ENCODE results near the gene ADAMTS4.
"Not testable (repeated sequence)": the region's sequence is repeated elsewhere in the genome, so short reads cannot be mapped to it uniquely, and the experiment has no call there.

ADAMTS4 gene

DNA sequence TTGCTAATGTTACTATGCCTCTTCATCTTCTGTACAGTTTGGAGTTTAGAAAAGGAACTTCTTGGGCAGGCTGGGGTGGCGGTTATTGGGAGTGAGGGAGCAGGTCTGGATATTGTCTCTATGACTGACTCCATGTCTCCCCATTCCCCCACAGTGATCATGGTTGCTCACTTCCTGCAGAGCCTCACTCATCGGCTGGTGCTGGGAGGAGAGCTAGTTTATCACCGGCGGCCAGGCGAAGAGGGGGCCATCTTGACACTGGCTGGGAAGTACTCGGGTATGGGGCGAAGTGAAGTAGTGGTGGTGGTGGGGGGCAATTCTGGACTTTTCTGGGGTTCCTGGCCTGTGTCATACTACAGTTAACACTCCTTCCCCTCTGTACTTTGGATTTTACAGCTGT is 29.2 kb upstream of the ADAMTS4 start:
- Histone ChIP-seq H3K4me1 (ENCODE audit: control insufficient read depth in 2 of 2, insufficient read depth in 2 of 2, low read length in 2 of 2) (peaks cover 17 to 21% of the 10 kb centered on the region in 2 donors), H3K27me3 (ENCODE audit: control insufficient read depth in 2 of 2, insufficient read depth in 2 of 2, low read length in 2 of 2) (no peaks in the 10 kb centered on the region), H3K9ac (ENCODE audit: low read depth in 1 of 2, low read length in 2 of 2) (no peak overlapping the region), H3K9me3 (ENCODE audit: control insufficient read depth in 2 of 2, low read length in 2 of 2) (no peaks in the 10 kb centered on the region), H3K4me3 (ENCODE audit: low read length in 2 of 2) (peak overlapping the region in 1 of 2 donors; percentile 67), H3K36me3 (ENCODE audit: control insufficient read depth in 2 of 2, insufficient read depth in 2 of 2, low read length in 2 of 2) (peaks cover 20 to 22% of the 10 kb centered on the region in 2 donors), H3K27ac (ENCODE audit: low read depth in 2 of 2, low read length in 2 of 2) (no peak overlapping the region)

DNA sequence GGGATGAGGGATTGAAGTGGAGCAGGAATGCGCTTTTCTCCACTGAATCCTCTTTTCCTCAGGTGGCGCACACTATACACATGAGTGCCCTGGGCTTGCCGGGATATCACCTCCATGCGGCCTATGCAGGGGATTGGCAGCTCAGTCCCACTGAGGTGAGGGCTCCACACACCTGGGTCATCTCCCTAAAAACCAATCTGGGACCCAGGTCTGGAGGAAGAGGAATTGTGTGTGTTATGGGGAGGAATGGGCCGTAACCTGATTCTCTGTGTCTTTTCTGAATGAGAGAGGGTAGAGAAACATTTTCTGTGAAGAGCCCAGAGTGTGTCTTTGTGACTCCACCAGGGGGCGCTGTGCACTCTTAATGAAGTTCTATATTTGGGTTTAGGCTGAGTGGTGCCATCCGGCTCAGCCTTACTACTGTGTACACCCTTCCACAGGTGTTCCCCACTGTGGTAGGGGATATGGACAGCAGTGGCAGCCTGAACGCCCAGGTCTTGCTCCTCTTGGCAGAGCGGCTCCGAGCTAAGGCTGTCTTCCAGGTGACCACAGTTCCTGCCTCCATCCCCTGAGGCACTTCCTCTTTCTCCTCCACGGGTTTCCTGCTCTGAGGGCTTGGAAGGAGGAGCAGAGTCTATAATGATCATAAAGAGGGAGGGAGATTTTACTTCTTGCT is 28.5 kb upstream of the ADAMTS4 start:
- no peak overlapping the region for H3K9ac ChIP-seq (ENCODE audit: low read depth in 1 of 2, low read length in 2 of 2)
- no peaks in the 10 kb centered on the region for H3K27me3 ChIP-seq (ENCODE audit: control insufficient read depth in 2 of 2, insufficient read depth in 2 of 2, low read length in 2 of 2)
- H3K4me3 ChIP-seq (ENCODE audit: low read length in 2 of 2), result peak overlapping the region; percentile 67 to 95
- no peaks in the 10 kb centered on the region for H3K9me3 ChIP-seq (ENCODE audit: control insufficient read depth in 2 of 2, low read length in 2 of 2)
- H3K4me1 ChIP-seq (ENCODE audit: control insufficient read depth in 2 of 2, insufficient read depth in 2 of 2, low read length in 2 of 2), result peaks cover 17 to 21% of the 10 kb centered on the region in 2 donors
- H3K27ac ChIP-seq (ENCODE audit: low read depth in 2 of 2, low read length in 2 of 2), result peak overlapping the region; percentile 33 to 38
- H3K36me3 ChIP-seq (ENCODE audit: control insufficient read depth in 2 of 2, insufficient read depth in 2 of 2, low read length in 2 of 2), result peaks cover 20 to 22% of the 10 kb centered on the region in 2 donors

DNA sequence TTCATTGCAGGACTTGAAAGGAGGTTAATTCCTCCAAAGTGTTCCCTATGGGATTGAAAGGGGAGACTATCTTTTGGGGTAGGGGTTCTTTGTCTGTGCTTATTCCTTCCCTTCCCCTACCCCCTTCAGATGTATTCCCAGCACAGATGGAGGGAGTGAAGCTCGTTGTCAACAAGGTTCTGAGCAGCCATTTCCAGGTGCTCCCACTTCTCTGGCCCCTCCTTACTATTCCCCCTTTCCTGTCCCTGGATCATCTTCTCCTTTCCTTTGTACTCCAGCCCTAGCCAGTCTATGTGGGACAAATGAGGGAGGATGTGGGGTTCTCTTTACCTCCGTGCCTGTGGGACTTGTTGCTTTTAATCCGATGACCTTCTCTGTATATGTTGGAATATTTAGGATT is 27.9 kb upstream of the ADAMTS4 start:
- H3K4me3 ChIP-seq (ENCODE audit: low read length in 2 of 2), result peak overlapping the region; percentile 95 to 98
- no peaks in the 10 kb centered on the region for H3K9me3 ChIP-seq (ENCODE audit: control insufficient read depth in 2 of 2, low read length in 2 of 2)
- H3K27ac ChIP-seq (ENCODE audit: low read depth in 2 of 2, low read length in 2 of 2), result no peak overlapping the region
- H3K27me3 ChIP-seq (ENCODE audit: control insufficient read depth in 2 of 2, insufficient read depth in 2 of 2, low read length in 2 of 2), result no peaks in the 10 kb centered on the region
- H3K4me1 ChIP-seq (ENCODE audit: control insufficient read depth in 2 of 2, insufficient read depth in 2 of 2, low read length in 2 of 2), result peaks cover 17 to 21% of the 10 kb centered on the region in 2 donors
- H3K9ac ChIP-seq (ENCODE audit: low read depth in 1 of 2, low read length in 2 of 2), result peak overlapping the region in 1 of 2 donors; percentile 88
- H3K36me3 ChIP-seq (ENCODE audit: control insufficient read depth in 2 of 2, insufficient read depth in 2 of 2, low read length in 2 of 2), result peaks cover 20 to 22% of the 10 kb centered on the region in 2 donors

DNA sequence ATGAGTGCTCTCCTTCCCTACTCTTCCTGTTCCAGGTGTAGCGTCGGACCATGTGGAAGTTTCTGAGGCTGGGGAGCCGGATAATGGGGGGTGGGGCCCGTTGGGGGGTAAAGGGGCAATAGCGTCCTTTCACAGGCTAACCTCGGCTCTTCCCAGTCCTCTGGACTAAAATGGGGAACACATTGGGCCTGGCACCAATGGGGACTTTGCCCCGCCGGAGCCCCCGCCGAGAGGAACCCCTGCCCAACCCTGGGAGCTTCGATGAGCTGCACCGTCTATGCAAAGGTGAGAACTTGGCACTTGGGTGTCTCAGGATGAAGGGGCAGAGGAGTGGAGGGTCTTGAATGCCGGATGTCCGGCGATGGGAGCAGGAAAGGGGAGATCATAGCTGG is 27.5 kb upstream of the ADAMTS4 start:
- H3K9me3 ChIP-seq (ENCODE audit: control insufficient read depth in 2 of 2, low read length in 2 of 2), result no peaks in the 10 kb centered on the region
- peaks cover 20 to 22% of the 10 kb centered on the region in 2 donors for H3K36me3 ChIP-seq (ENCODE audit: control insufficient read depth in 2 of 2, insufficient read depth in 2 of 2, low read length in 2 of 2)
- peaks cover 17 to 21% of the 10 kb centered on the region in 2 donors for H3K4me1 ChIP-seq (ENCODE audit: control insufficient read depth in 2 of 2, insufficient read depth in 2 of 2, low read length in 2 of 2)
- H3K27me3 ChIP-seq (ENCODE audit: control insufficient read depth in 2 of 2, insufficient read depth in 2 of 2, low read length in 2 of 2), result no peaks in the 10 kb centered on the region
- H3K9ac ChIP-seq (ENCODE audit: low read depth in 1 of 2, low read length in 2 of 2), result peak overlapping the region; percentile 76 to 88
- H3K27ac ChIP-seq (ENCODE audit: low read depth in 2 of 2, low read length in 2 of 2), result peak overlapping the region; percentile 66 to 68
- H3K4me3 ChIP-seq (ENCODE audit: low read length in 2 of 2), result peak overlapping the region; percentile 95 to 98

DNA sequence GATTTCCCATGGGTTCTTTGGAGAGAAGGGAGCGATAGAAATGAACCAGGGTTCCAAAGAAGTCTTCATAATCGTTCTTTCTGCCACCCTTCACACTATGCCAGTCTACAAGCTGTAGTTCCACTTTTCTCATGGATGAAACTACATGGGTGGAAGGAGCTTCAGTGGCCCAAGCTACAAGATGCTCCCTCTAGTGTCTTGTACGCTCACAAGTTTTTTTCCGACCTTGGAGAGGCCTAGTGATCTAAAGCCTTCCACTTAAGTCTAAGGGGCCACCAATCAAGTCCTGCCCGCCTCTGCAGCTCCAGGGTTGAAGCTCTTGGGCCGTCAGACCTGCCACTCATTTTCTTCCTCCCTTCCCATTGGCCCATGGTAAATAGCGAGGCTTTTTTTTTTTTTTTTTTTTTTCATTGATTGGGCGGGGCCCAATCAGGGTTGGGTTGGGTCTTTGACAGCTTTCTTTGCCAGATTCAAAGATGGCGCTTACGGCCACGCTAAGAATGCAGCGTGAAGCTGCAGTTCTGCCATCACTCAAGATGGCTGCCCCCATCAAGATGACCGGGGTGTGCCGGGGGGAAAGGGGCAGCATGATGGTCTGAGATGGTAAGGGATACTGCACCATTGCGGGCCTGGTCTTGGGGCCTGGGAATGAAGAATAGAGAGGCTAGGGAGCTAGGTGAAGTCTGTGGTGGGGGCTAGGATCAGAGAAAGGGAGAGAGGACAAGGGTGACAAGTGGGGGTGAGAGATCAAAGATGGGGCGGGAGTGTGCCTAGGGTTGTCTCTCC is 26.9 kb upstream of the ADAMTS4 start, which contains the start of gene TOMM40L:
Gene TOMM40L, plus strand, starts transcription at position 527 of the 786 bp plus-strand sequence. CDS start 430 bp downstream, outside the sequence.
- Histone ChIP-seq H3K9ac (ENCODE audit: low read depth in 1 of 2, low read length in 2 of 2) (peak within 1 kb of the TSS; percentile 76 to 88), H3K4me3 (ENCODE audit: low read length in 2 of 2) (peak within 1 kb of the TSS; percentile 95 to 98), H3K4me1 (ENCODE audit: control insufficient read depth in 2 of 2, insufficient read depth in 2 of 2, low read length in 2 of 2) (peaks cover 17 to 21% of the 10 kb centered on the region in 2 donors), H3K9me3 (ENCODE audit: control insufficient read depth in 2 of 2, low read length in 2 of 2) (no peaks in the 10 kb centered on the region), H3K27me3 (ENCODE audit: control insufficient read depth in 2 of 2, insufficient read depth in 2 of 2, low read length in 2 of 2) (no peaks in the 10 kb centered on the region), H3K36me3 (ENCODE audit: control insufficient read depth in 2 of 2, insufficient read depth in 2 of 2, low read length in 2 of 2) (peaks cover 20 to 22% of the 10 kb centered on the region in 2 donors), H3K27ac (ENCODE audit: low read depth in 2 of 2, low read length in 2 of 2) (peak within 1 kb of the TSS; percentile 66 to 68)

DNA sequence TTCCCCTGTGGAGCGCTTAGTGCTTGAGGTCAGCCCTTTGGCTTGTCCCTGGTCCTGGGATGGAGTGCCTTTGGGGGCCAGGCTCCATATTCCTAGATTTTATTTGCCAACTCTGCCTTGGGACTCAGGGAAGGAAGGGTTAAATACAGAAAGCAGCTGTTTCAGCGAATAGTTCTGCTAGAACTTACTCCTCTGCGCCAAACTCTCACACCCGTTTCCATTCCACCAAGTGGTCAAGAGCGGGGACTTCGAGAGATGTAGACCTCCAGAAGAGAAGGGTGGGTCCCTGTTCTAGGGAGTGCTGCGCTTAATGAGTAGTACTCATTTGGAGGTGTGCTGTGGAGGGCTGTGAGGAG is 26.3 kb upstream of the ADAMTS4 start:
- Histone ChIP-seq H3K36me3 (ENCODE audit: control insufficient read depth in 2 of 2, insufficient read depth in 2 of 2, low read length in 2 of 2) (peaks cover 17 to 18% of the 10 kb centered on the region in 2 donors), H3K9ac (ENCODE audit: low read depth in 1 of 2, low read length in 2 of 2) (peak overlapping the region in 1 of 2 donors; percentile 7), H3K9me3 (ENCODE audit: control insufficient read depth in 2 of 2, low read length in 2 of 2) (no peaks in the 10 kb centered on the region), H3K27me3 (ENCODE audit: control insufficient read depth in 2 of 2, insufficient read depth in 2 of 2, low read length in 2 of 2) (no peaks in the 10 kb centered on the region), H3K27ac (ENCODE audit: low read depth in 2 of 2, low read length in 2 of 2) (peak overlapping the region; percentile 53 to 63), H3K4me1 (ENCODE audit: control insufficient read depth in 2 of 2, insufficient read depth in 2 of 2, low read length in 2 of 2) (peaks cover 17 to 21% of the 10 kb centered on the region in 2 donors), H3K4me3 (ENCODE audit: low read length in 2 of 2) (peak overlapping the region; percentile 21 to 45)

DNA sequence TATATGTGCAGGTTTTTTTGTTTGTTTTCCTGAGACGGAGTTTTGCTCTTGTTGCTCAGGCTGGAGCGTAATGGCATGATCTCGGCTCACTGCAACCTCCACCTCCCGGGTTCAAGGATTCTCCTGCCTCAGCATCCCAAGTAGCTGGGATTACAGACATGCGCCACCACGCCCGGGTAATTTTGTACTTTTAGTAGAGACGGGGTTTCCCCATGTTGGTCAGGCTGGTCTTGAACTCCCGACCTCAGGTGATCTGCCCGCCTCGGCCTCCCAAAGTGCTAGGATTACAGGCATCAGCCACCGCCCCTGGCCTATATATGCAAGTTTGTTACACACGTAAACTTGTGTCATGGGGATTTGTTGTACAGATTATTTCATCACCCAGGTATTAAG is 25.8 kb upstream of the ADAMTS4 start:
- peaks cover 15% of the 10 kb centered on the region in 2 donors for H3K36me3 ChIP-seq (ENCODE audit: control insufficient read depth in 2 of 2, insufficient read depth in 2 of 2, low read length in 2 of 2)
- not testable (repeated sequence) for H3K9me3 ChIP-seq (ENCODE audit: control insufficient read depth in 2 of 2, low read length in 2 of 2); H3K27ac ChIP-seq (ENCODE audit: low read depth in 2 of 2, low read length in 2 of 2); H3K27me3 ChIP-seq (ENCODE audit: control insufficient read depth in 2 of 2, insufficient read depth in 2 of 2, low read length in 2 of 2); H3K4me3 ChIP-seq (ENCODE audit: low read length in 2 of 2); H3K9ac ChIP-seq (ENCODE audit: low read depth in 1 of 2, low read length in 2 of 2)
- peaks cover 17 to 21% of the 10 kb centered on the region in 2 donors for H3K4me1 ChIP-seq (ENCODE audit: control insufficient read depth in 2 of 2, insufficient read depth in 2 of 2, low read length in 2 of 2)

DNA sequence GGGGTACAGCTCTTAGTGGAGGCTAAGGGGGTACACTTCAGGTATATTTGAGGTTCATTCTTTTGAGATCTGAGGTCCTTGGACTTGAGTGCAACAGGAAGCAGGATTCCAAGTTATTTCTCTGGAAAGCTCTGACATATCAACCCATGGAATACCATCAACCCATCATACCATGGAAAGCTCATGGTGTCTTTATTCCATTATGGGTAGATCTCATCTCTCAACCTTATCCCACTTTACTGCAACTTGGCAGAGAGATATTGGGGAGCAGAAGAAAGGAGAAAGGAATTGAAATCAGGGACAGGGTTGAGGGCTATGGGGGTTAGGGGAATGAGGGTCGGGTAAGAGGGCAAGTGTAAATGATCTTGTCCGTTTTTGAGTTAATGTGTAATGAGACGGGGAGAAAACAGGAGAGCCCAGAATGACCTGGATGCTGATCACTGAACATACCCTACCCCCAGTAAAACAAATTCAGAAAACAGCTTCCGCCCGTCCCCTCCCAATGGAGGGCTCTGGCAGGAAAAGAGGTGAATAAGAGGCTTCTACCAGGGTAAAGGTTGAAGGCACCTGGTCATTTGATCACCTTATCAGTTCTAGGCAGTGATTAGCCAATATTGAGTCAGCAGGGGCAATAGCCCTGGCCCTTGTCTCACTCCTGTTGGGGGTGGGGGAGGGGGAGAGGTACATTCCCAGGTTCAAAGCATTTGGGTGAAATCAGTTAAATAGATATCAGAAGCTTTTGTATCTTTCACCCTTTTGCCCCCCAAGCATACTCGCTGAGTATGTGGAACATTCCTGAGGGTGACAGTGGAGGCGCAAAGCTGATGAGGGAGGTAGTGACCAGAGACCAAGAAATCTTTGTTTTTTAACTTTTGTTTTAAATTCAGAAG is 25.2 kb upstream of the ADAMTS4 start:
- no peak overlapping the region for H3K27ac ChIP-seq (ENCODE audit: low read depth in 2 of 2, low read length in 2 of 2)
- no peaks in the 10 kb centered on the region for H3K27me3 ChIP-seq (ENCODE audit: control insufficient read depth in 2 of 2, insufficient read depth in 2 of 2, low read length in 2 of 2)
- H3K9me3 ChIP-seq (ENCODE audit: control insufficient read depth in 2 of 2, low read length in 2 of 2), result no peaks in the 10 kb centered on the region
- H3K4me1 ChIP-seq (ENCODE audit: control insufficient read depth in 2 of 2, insufficient read depth in 2 of 2, low read length in 2 of 2), result peaks cover 17 to 21% of the 10 kb centered on the region in 2 donors
- no peak overlapping the region for H3K9ac ChIP-seq (ENCODE audit: low read depth in 1 of 2, low read length in 2 of 2)
- no peak overlapping the region for H3K4me3 ChIP-seq (ENCODE audit: low read length in 2 of 2)
- peaks cover 8 to 9% of the 10 kb centered on the region in 2 donors for H3K36me3 ChIP-seq (ENCODE audit: control insufficient read depth in 2 of 2, insufficient read depth in 2 of 2, low read length in 2 of 2)

DNA sequence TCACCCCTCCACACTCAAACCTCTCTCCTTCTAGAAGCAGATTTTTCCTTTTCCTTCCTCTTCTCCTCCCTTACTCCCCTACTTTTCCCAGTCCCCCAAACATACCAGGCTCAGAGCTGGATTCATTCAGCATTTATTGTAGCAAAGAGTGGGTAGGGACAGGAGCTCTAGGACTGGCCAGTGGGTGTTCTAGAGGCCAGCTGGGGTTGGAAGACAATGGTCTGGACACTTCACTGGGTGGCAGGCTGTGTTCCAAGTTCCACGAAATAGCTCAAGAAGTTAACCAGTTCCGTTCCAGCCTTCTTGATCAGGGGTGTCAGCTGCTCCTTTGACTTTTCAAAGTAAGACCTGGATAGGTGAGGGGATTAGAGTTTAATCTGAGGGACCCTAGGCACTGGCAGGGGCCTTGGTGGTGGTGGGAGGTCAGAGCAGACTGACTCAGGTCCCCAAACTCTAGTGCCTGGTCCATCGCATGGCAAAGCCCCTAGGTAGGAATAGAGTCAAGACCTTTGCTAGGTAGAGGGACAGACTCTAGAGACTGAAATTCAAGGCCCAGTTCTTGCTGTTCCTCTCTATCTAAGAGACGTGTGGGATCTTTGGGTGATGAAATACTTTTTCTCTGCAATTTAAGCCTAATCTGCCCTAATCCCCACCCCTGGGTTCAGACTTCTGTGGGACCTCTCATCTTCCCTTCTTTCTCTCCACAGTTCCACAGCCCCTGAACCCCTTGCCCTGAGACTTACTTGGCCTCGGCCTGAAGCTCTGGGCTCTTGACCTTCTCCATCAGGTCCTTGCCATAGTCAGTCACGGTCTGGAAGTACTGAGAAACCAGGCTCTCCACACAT is 23.5 kb upstream of the ADAMTS4 start:
- peaks cover 17 to 18% of the 10 kb centered on the region in 2 donors for H3K4me1 ChIP-seq (ENCODE audit: control insufficient read depth in 2 of 2, insufficient read depth in 2 of 2, low read length in 2 of 2)
- no peak overlapping the region for H3K27ac ChIP-seq (ENCODE audit: low read depth in 2 of 2, low read length in 2 of 2)
- no peaks in the 10 kb centered on the region for H3K36me3 ChIP-seq (ENCODE audit: control insufficient read depth in 2 of 2, insufficient read depth in 2 of 2, low read length in 2 of 2)
- no peak overlapping the region for H3K9ac ChIP-seq (ENCODE audit: low read depth in 1 of 2, low read length in 2 of 2)
- no peaks in the 10 kb centered on the region for H3K27me3 ChIP-seq (ENCODE audit: control insufficient read depth in 2 of 2, insufficient read depth in 2 of 2, low read length in 2 of 2)
- H3K9me3 ChIP-seq (ENCODE audit: control insufficient read depth in 2 of 2, low read length in 2 of 2), result no peaks in the 10 kb centered on the region
- no peak overlapping the region for H3K4me3 ChIP-seq (ENCODE audit: low read length in 2 of 2)
